ENCODE data around the gene FREM1. TPM values are rescaled to one million over a fixed set of nuclear protein-coding genes. Genes with fewer than 3 reads are reported as not detected.

Gene FREM1
- total RNA-seq, 1 experiment from 2014 or later = 0.50 TPM

GRCh38 chr9:14907696-14908095 lies 2.5 kb downstream of the FREM1 start:
- Mint-ChIP-seq H3K4me3 (ENCODE audit: unreplicated experiment) (no peak overlapping the region), H3K36me3 (ENCODE audit: insufficient read depth, unreplicated experiment) (peaks cover 5% of the 10 kb centered on the region), H3K9me3 (ENCODE audit: unreplicated experiment) (no peaks in the 10 kb centered on the region), H3K4me1 (ENCODE audit: low read depth, unreplicated experiment) (no peaks in the 10 kb centered on the region), H3K27me3 (ENCODE audit: insufficient read depth, unreplicated experiment) (no peaks in the 10 kb centered on the region), H3K27ac (ENCODE audit: unreplicated experiment) (no peak overlapping the region)
- Histone ChIP-seq H3K4me3 (ENCODE audit: low read depth, low read length) (no peak overlapping the region), H3K27me3 (replicated peaks; ENCODE audit: control insufficient read depth, insufficient read depth, low read length) (no peaks in the 10 kb centered on the region), H3K36me3 (ENCODE audit: control insufficient read depth, insufficient read depth, low read length) (no peaks in the 10 kb centered on the region), H3K4me1 (0 out of 2 replicates have a peak, but pooled peaks cover 4% of the 10 kb centered on the region), H3K9me3 (no peaks in the 10 kb centered on the region)
- no TSS peak for BruUV-seq (replicated peaks)
- TF ChIP-seq CTCF (IDR thresholded peaks at IDR 0.05; ENCODE audit: insufficient read depth in 1 of 2, low read depth in 1 of 2, low read length in 1 of 2, severe bottlenecking in 1 of 2, unreplicated experiment in 1 of 2) = no peak
- ChIA-PET POLR2A (no interaction called here), CTCF (no interaction called here)
- intact Hi-C loops (cut with micrococcal nuclease; ENCODE audit: unreplicated experiment) = no loop called here
- no peak for DNase-seq

GRCh38 chr9:14907360-14907685 lies 2.9 kb downstream of the FREM1 start:
- ChIA-PET POLR2A (no interaction called here), CTCF (no interaction called here)
- Histone ChIP-seq H3K36me3 (ENCODE audit: control insufficient read depth, insufficient read depth, low read length) (no peaks in the 10 kb centered on the region), H3K9me3 (no peaks in the 10 kb centered on the region), H3K27me3 (replicated peaks; ENCODE audit: control insufficient read depth, insufficient read depth, low read length) (no peaks in the 10 kb centered on the region), H3K4me1 (0 out of 2 replicates have a peak, but pooled peaks cover 4% of the 10 kb centered on the region), H3K4me3 (ENCODE audit: low read depth, low read length) (no peak overlapping the region)
- Mint-ChIP-seq H3K4me3 (ENCODE audit: unreplicated experiment) (no peak overlapping the region), H3K36me3 (ENCODE audit: insufficient read depth, unreplicated experiment) (peaks cover 5% of the 10 kb centered on the region), H3K4me1 (ENCODE audit: low read depth, unreplicated experiment) (no peaks in the 10 kb centered on the region), H3K27ac (ENCODE audit: unreplicated experiment) (no peak overlapping the region), H3K9me3 (ENCODE audit: unreplicated experiment) (no peaks in the 10 kb centered on the region), H3K27me3 (ENCODE audit: insufficient read depth, unreplicated experiment) (no peaks in the 10 kb centered on the region)
- no TSS peak for BruUV-seq (replicated peaks)
- intact Hi-C loops (cut with micrococcal nuclease; ENCODE audit: unreplicated experiment) = no loop called here
- TF ChIP-seq CTCF (IDR thresholded peaks at IDR 0.05; ENCODE audit: insufficient read depth in 1 of 2, low read depth in 1 of 2, low read length in 1 of 2, severe bottlenecking in 1 of 2, unreplicated experiment in 1 of 2) = no peak
- no peak for DNase-seq

DNA sequence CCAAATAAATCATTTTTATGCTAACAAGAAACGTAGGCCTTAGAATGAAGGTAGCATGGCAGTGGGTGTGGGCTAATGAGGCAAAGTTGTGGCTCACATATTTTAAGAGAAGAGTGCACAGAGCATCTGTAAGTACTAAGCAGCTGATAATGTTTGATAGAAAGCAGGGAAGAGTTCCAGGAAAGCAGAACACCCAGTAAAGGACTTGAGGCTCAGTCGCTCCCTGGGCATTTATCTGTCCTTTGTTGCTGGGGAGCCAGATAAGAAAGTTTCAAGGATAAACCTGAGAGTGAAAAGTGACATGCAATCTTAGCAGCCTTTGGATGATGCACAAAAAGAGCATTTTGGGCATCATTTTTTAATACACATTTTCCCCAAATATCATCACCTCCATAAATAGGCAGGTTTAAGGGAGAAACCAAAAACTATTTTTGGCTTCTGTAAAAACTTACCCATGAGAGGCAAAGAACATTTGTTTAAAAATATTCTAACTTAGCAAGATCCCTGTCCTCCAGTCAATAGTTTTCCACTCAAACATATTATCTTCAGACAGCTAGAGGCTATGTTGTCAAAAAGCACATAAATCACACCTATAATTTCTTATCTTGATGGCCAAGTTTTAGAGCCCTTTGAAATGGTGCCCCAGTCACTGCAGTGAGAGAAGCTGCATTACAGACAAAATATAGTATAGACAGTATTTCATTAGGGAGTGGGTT lies 3.4 kb downstream of the FREM1 start:
- Mint-ChIP-seq H3K27me3 (ENCODE audit: insufficient read depth, unreplicated experiment) (no peaks in the 10 kb centered on the region), H3K4me1 (ENCODE audit: low read depth, unreplicated experiment) (no peaks in the 10 kb centered on the region), H3K4me3 (ENCODE audit: unreplicated experiment) (no peak overlapping the region), H3K27ac (ENCODE audit: unreplicated experiment) (no peak overlapping the region), H3K9me3 (ENCODE audit: unreplicated experiment) (no peaks in the 10 kb centered on the region), H3K36me3 (ENCODE audit: insufficient read depth, unreplicated experiment) (peaks cover 5% of the 10 kb centered on the region)
- no peak for DNase-seq
- no peak for TF ChIP-seq CTCF (IDR thresholded peaks at IDR 0.05; ENCODE audit: insufficient read depth in 1 of 2, low read depth in 1 of 2, low read length in 1 of 2, severe bottlenecking in 1 of 2, unreplicated experiment in 1 of 2)
- H3K36me3 ChIP-seq (ENCODE audit: control insufficient read depth, insufficient read depth, low read length) = no peaks in the 10 kb centered on the region
- H3K27me3 ChIP-seq (replicated peaks; ENCODE audit: control insufficient read depth, insufficient read depth, low read length) = no peaks in the 10 kb centered on the region
- ChIA-PET CTCF (no interaction called here), POLR2A (no interaction called here)
- no peaks in the 10 kb centered on the region for H3K9me3 ChIP-seq
- BruUV-seq (replicated peaks) = no TSS peak
- H3K4me3 ChIP-seq (ENCODE audit: low read depth, low read length) = no peak overlapping the region
- intact Hi-C loops (cut with micrococcal nuclease; ENCODE audit: unreplicated experiment) = no loop called here
- 0 out of 2 replicates have a peak, but pooled peaks cover 4% of the 10 kb centered on the region for H3K4me1 ChIP-seq

Data from Caco-2 (cell line).